Pancreas (tissue), 10 donors: ENCODE results near the gene XYLT1. TPM values are rescaled to one million over a fixed set of nuclear protein-coding genes. Genes with fewer than 3 reads are reported as not detected.

ENCODE experiments used
- ATAC-seq, 4 donors: fragments of 200-7000 bp; cut with Tn5 transposase; one replicate each; pipeline versions ENCODE4 v1.8.0 to v1.9.1; 2020; ENCODE audit warnings: mild to moderate bottlenecking in 4 of 4, moderate library complexity in 4 of 4
- DNase-seq, 6 donors: peaks; one replicate each; pipeline ENCODE4 v3.0.0-alpha.2; 2020
- FAIRE-seq: peaks from 2 replicates; lab custom pipeline; 2012; peaks lifted over from hg19 to GRCh38; lab: Jason Lieb, UNC
- H3K27ac ChIP-seq, 4 donors: fragments of 200-600 bp; sonication (generic); 1 replicate in 3 of 4; 2 replicates in 1 of 4; pipeline versions ENCODE4 v1.5.0 to v1.8.0; 2020
- H3K27me3 ChIP-seq, 4 donors: fragments of 200-600 bp; one replicate each; pipeline ENCODE4 v1.8.0; 2021
- H3K36me3 ChIP-seq, 3 donors: fragments of 200-600 bp; sonication (generic) in 1 of 3; one replicate each; pipeline versions ENCODE4 v1.5.0 to v1.8.0; 2020 to 2021
- H3K4me1 ChIP-seq, 3 donors: fragments of 200-600 bp; one replicate each; pipeline ENCODE4 v1.8.0; 2021
- H3K4me3 ChIP-seq, 4 donors: fragments of 200-600 bp; sonication (generic) in 2 of 4; one replicate each; pipeline versions ENCODE4 v1.5.0 to v1.8.0; 2020 to 2021
- H3K9me3 ChIP-seq, 4 donors: fragments of 200-600 bp; one replicate each; pipeline ENCODE4 v1.8.0; 2021
- WGBS, 2 donors: extraction: QIAGEN DNeasy Blood & Tissue Kit; methylation state at CpG; one replicate each; pipeline ENCODE4 v1.1.7; 2013; 5-methylcytosine and 5-hydroxymethylcytosine counted together
- intact Hi-C, 3 donors: fragments of 100-400 bp; cut with DNase I; formaldehyde crosslinking; loops; one replicate each; pipeline versions ENCODE4 v1.11.1 to v1.14.2; 2022
- polyA plus RNA-seq, 2 donors: library from polyadenylated mRNA; stranded (reverse); fragments of 200-250 nt; gene quantifications; one replicate each; pipeline ENCODE4 v1.2.3, GENCODE V29; 2013
- total RNA-seq, 6 donors: library from RNA; stranded (reverse); fragmentation: NEBNext Ultra II Directional in 4 of 6; extraction: Animal tissue kit (Norgen Biotek cat#: 25700) in 4 of 6; gene quantifications; one replicate each; pipeline versions ENCODE4 v1.2.1 to v1.2.4, GENCODE V29; 2021 to 2023
- TF ChIP-seq, protein P1 (sequence below), 4 donors: fragments of 200-600 bp; sonication (generic) in 3 of 4; IDR thresholded peaks; one replicate each; pipeline versions ENCODE4 v1.5.0 to v1.8.0; 2021; ENCODE audit warnings: antibody characterized with exemption in 4 of 4
- donor health status: healthy with polysubstance abuse.
- donor health status: DM: no; HTN: no; CAD: no; lungs with moderate emphysema.
- donor health status: DM: no; HTN: no; CAD: no.
- donor health status: control.
- donor health status: control.
- donor health status: Bipolar disorder and iron deficiency.
- donor health status: DM: yes; HTN: yes; CAD: no.
- donor health status: DM: no; HTN: no; CAD: no.
- donor health status: DM: no; HTN: no; CAD: no.
- donor health status: DM: yes; HTN: yes; CAD: no.

XYLT1 gene
- total and polyA plus RNA-seq, 8 donors = 1.6 to 8.2 (median 4.6) TPM

- no peak overlapping the region for H3K4me3 ChIP-seq
- ATAC-seq (peak in 1 of 4 donors; percentile 37), DNase-seq (no peak), FAIRE-seq (no peak)
- no peaks in the 10 kb centered on the region for H3K9me3 ChIP-seq
- no peaks in the 10 kb centered on the region for H3K4me1 ChIP-seq
- intact Hi-C loops = no loop called here
- 69 to 73% methylated on average over 5 of the region's 5 CpGs for WGBS, 2 donors
- TF ChIP-seq, protein P1, sequence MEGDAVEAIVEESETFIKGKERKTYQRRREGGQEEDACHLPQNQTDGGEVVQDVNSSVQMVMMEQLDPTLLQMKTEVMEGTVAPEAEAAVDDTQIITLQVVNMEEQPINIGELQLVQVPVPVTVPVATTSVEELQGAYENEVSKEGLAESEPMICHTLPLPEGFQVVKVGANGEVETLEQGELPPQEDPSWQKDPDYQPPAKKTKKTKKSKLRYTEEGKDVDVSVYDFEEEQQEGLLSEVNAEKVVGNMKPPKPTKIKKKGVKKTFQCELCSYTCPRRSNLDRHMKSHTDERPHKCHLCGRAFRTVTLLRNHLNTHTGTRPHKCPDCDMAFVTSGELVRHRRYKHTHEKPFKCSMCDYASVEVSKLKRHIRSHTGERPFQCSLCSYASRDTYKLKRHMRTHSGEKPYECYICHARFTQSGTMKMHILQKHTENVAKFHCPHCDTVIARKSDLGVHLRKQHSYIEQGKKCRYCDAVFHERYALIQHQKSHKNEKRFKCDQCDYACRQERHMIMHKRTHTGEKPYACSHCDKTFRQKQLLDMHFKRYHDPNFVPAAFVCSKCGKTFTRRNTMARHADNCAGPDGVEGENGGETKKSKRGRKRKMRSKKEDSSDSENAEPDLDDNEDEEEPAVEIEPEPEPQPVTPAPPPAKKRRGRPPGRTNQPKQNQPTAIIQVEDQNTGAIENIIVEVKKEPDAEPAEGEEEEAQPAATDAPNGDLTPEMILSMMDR (IDR thresholded peaks at IDR 0.05) = no peak
- H3K27ac ChIP-seq = no peak overlapping the region
- H3K27me3 ChIP-seq = no peaks in the 10 kb centered on the region
- no peaks in the 10 kb centered on the region for H3K36me3 ChIP-seq
Measured at GRCh38 chr16:17334096-17334495, 136.7 kb downstream of the XYLT1 start.

- no peak for FAIRE-seq
- DNase-seq = no peak
- H3K9me3 ChIP-seq = no peaks in the 10 kb centered on the region
- H3K4me3 ChIP-seq = no peak overlapping the region
- TF ChIP-seq, protein P1 (IDR thresholded peaks at IDR 0.05) = no peak
- no peak for ATAC-seq
- WGBS, 2 donors = 78 to 80% methylated on average over 2 of the region's 2 CpGs
- H3K27me3 ChIP-seq = no peaks in the 10 kb centered on the region
- no peaks in the 10 kb centered on the region for H3K36me3 ChIP-seq
- no peaks in the 10 kb centered on the region for H3K4me1 ChIP-seq
- intact Hi-C loops = no loop called here
- no peak overlapping the region for H3K27ac ChIP-seq
Measured at GRCh38 chr16:17333229-17333628, 137.5 kb downstream of the XYLT1 start.

DNA sequence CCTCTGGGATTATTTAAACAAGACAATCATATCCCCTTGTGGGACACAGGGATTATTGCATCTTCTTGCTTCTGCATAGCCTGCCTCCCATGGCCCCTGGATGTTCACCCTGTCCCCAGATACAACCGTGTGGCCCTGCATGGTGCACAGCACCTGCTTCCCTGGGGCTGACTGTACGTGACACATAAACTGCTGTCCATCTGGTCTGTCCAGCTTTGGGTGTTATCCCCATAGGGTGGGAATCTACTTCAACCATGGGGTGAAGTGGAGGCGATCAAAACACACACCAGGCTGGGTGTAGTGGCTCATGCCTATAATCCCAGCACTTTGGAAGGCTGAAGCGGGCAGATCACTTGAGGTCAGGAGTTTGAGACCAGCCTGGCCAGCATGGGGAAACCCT, 138.8 kb downstream of the XYLT1 start:
- no peak overlapping the region for H3K4me3 ChIP-seq
- DNase-seq = no peak
- no peak overlapping the region for H3K27ac ChIP-seq
- no peaks in the 10 kb centered on the region for H3K27me3 ChIP-seq
- H3K9me3 ChIP-seq = no peaks in the 10 kb centered on the region
- ATAC-seq = peak in 1 of 4 donors; percentile 22
- 92 to 94% methylated on average over 4 of the region's 4 CpGs for WGBS, 2 donors
- intact Hi-C loops = no loop called here
- TF ChIP-seq, protein P1 (IDR thresholded peaks at IDR 0.05) = no peak
- H3K4me1 ChIP-seq = no peaks in the 10 kb centered on the region
- no peaks in the 10 kb centered on the region for H3K36me3 ChIP-seq
- FAIRE-seq = no peak

DNA sequence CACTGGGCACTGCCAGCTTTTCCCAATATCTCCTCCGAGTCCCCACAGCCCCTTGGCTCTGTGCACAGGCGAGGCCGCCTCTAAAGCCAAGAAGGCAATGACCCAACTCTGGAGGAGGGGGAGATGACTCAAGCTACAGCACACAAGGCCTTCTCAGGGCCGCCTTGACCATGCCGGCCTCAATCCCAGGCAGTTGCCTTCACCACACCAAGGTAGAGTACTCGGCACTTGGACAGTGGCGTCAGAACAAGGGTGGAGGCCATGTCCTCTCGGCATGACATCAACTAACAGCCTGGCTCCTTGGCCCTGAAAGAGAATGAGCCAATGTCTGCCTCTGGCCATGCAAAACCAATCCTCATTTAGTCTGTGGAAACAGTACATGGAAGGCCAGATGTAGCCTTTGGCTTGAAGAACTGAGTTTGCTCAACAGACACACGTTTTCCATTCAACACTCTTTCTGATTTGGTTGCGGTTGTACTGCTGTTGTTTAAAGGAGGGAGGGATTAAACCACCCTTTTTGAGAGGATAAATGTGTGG, 139.6 kb downstream of the XYLT1 start:
- Histone ChIP-seq H3K4me3 (no peak overlapping the region), H3K27ac (no peak overlapping the region), H3K36me3 (no peaks in the 10 kb centered on the region), H3K4me1 (no peaks in the 10 kb centered on the region), H3K9me3 (no peaks in the 10 kb centered on the region), H3K27me3 (no peaks in the 10 kb centered on the region)
- DNase-seq = no peak
- ATAC-seq = peak in 3 of 4 donors; percentile 29 to 52 (median 43)
- intact Hi-C loops = no loop called here
- TF ChIP-seq, protein P1 (IDR thresholded peaks at IDR 0.05) = no peak
- no peak for FAIRE-seq
- 74 to 79% methylated on average over 10 of the region's 10 CpGs for WGBS, 2 donors

- no peaks in the 10 kb centered on the region for H3K4me1 ChIP-seq
- H3K27ac ChIP-seq = no peak overlapping the region
- no peak for FAIRE-seq
- H3K36me3 ChIP-seq = no peaks in the 10 kb centered on the region
- no peaks in the 10 kb centered on the region for H3K9me3 ChIP-seq
- H3K27me3 ChIP-seq = no peaks in the 10 kb centered on the region
- TF ChIP-seq, protein P1 (IDR thresholded peaks at IDR 0.05) = no peak
- DNase-seq = no peak
- 67% methylated on average over 4 of the region's 4 CpGs for WGBS, 2 donors
- intact Hi-C loops = no loop called here
- ATAC-seq = peak in 1 of 4 donors; percentile 26
- no peak overlapping the region for H3K4me3 ChIP-seq
Measured at GRCh38 chr16:17330044-17330443, 140.7 kb downstream of the XYLT1 start.
